GM18508 (cell line): ENCODE results near the gene ZFHX3.

ENCODE experiments used
- ATAC-seq: cut with Tn5 transposase; IDR thresholded peaks from one replicate; pipeline ENCODE4 v1.9.1; 2021; ENCODE audit warnings: moderate number of reproducible peaks; ENCODE audit not compliant: insufficient read depth, unreplicated experiment

The ZFHX3 gene

GRCh38 chr16:73068541-73069401 lies 20.8 kb upstream of the ZFHX3 start:
- ATAC-seq: no peak

- no peak for ATAC-seq
Measured at GRCh38 chr16:73067671-73068540, 20.0 kb upstream of the ZFHX3 start.

DNA sequence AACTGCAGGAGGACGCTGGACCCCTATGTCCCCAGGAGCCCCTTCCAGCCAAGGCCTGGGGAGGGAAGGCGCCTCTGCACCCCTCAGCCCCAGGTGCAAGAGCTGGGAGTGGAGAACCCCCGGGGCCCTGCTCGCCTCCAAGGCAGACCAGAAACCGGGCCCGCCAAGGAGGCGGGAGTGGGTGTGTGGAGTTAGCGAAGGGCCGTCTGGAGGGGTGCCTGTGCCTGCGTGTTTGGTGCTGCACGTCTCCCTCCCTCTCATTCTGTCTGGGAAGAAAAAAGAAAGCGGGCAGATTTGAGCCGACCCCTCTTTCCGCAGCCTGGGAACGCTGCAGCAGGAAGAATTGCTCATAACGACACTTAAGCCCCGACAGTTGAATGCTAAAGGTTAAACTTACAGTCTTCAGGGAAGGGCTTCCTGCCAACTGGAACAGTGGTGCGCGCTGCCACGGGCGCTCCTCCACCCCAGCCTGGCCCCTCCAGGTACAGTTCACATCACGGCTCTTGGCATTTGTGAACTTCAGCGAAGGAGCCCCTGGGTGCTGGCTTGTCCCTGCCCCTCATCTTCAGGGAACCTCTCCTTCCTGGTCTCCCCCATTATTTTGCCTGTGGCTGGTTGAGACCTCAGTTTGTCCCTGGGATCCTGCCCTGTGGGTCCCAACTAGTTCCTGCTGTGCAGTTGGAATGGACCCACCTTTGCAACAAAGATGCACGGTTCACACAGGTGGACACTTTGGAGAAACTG lies 19.2 kb upstream of the ZFHX3 start:
- no peak for ATAC-seq

DNA sequence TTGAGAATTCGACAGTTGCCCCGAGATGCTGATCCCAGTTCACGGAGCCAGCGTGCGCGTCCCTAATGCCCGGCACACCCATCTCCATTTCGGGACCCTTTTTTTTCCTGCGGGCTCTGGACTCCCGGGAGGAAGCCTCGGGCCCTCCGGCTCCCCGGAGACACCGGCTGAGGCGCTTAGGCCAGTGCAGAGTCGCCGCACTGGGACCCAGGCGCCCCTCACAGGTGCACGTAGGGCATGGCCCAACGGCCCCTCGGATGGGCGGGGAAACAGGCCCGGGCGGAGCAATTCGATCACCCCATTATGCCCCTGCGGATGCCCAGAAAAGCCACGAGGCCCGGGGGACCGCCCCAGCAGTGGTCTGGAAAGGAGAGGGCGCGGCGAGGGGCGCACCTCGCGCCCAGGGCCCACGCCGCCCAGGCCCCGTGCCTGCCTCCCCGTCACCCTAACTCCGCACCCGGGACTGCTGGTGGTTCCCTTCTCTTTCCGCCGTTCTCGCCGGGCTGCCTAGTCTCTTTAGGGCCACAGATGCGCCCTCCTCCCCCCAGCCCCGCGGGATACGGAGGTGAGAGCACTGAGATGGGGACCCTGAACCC lies 18.5 kb upstream of the ZFHX3 start:
- ATAC-seq: no peak

- no peak for ATAC-seq
Measured at GRCh38 chr16:73065632-73066330, 17.9 kb upstream of the ZFHX3 start.

DNA sequence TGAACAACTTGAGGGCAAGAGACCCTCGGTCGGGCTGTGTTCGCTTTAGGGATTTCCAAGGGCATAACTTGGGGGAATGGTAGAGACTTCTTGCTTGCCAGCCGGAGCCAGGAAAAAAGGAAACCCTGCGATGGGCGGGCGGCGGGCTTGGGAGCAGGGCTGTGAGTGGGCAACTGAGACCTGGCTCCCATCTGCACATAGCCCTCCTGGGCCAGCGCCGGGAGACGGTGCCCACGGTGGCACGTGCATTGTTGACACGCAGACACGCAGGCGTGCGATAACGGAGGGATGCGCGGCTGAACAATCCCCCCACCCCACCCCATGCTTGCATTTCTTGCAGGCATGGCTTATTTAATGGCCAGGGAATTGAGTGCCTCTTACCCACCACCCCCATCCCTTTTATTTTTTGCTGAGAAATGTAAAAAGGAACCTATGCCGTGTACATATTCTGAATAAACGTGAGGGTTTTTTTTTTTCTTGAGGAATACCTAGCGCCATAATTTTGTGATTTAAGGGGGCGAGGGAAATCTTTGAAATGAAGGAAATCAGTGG lies 17.1 kb upstream of the ZFHX3 start:
- no peak for ATAC-seq

- no peak for ATAC-seq
Measured at GRCh38 chr16:73064212-73064993, 16.5 kb upstream of the ZFHX3 start.

- ATAC-seq: no peak
Measured at GRCh38 chr16:73063854-73064211, 15.9 kb upstream of the ZFHX3 start.

DNA sequence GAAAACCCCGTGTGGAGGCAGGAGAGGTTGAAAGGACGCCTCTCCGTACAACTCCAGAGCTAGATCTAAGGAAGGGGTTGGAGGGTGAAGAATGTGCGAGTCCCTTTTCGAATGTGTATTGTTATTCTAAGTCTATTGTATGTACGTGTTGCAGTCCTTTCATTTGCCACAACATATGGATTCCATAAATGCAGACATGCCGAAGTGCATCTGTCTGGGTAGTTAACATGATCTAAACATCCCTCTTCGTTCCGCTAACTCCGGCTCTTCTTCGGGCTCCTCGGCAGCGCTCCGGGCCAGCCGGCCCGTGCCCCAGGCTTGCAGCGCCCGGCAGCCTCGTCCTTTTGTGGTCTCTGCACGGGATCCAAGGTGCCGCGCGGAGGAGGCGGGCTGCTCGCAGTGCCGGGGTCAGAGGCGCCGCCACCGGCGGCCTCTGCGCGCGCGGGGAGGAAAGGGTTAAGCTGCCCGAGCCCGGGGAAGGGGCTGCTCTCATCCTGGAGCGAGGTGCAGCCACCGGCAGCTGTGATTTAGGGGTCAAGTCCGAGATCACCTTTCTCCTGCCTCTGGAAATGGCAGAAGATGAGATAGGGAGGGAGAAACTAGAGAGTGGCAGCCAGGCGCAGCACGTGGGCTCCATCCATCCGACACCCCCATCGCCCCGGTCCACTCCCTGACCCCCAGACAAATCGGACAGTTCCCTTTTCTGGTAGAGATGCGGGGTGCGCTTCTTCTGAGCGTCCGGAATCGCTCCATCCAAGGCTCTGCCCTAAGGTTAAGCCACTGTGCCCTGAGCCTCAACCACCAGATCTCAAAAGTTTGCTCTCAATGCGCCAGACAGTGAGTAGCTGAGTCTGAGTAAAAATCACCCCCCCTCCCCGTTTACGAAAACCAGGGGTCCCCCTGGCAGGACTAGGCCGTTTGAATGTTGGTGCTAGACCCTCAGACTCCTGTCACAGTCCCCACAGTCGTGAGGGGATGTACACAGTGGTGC lies 15.1 kb upstream of the ZFHX3 start:
- ATAC-seq: no peak

DNA sequence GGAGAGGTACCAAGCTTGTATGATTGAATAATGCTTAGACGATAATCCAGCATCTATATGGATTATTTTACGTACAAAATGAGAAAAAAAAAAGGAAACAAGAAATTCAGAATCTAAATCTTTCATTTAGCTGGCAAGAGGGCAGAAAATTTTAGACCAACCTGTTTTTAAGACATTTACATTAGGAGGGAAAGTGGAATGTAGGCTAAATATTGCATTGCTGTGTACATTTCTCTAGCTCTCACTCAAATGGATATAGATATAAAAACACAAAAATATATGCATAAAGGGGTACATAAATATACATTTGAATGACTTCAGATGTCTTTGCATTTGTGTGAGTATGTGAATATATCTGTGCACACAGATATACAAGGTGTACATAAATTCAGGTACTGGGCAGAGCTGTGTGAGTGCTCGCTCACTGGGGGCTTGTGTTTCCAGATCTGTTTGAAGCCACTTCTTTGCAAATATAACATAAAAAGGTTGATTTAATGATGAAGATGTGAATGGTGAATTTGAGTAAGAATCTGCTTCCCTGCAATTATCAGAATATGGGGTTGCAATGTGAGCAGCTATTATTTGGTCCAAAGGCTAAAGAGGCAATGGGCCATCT lies 14.2 kb upstream of the ZFHX3 start:
- ATAC-seq: no peak

DNA sequence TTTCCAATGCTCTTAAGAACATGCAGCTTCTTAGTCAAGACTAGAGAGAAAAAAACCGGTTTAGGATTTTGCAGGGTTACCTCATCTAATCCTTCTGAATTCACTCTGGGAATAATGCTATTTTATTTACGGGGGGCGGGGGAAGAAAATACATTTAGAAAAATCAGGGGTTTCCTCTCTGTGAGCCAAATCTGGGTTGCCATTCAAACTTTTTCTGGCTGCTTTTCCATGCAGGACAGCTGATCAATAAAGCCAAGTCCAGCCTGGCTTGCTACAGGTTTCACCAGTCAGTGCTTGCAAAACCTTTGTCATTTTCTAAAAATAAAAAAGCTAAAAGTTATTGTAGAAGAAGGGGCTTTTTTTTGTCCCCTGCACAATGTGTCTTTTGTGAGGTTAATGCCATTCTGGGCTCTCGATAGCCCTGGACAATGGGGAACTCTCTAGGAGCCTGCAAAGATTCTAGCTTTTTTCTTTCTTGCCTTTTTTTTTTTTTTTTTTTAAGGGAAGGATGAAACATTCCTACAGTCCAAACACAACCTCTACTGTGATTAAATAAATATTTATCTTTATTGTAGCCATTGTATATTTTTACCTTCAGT lies 13.1 kb upstream of the ZFHX3 start:
- no peak for ATAC-seq

- ATAC-seq: no peak
Measured at GRCh38 chr16:73059779-73060615, 12.1 kb upstream of the ZFHX3 start.

DNA sequence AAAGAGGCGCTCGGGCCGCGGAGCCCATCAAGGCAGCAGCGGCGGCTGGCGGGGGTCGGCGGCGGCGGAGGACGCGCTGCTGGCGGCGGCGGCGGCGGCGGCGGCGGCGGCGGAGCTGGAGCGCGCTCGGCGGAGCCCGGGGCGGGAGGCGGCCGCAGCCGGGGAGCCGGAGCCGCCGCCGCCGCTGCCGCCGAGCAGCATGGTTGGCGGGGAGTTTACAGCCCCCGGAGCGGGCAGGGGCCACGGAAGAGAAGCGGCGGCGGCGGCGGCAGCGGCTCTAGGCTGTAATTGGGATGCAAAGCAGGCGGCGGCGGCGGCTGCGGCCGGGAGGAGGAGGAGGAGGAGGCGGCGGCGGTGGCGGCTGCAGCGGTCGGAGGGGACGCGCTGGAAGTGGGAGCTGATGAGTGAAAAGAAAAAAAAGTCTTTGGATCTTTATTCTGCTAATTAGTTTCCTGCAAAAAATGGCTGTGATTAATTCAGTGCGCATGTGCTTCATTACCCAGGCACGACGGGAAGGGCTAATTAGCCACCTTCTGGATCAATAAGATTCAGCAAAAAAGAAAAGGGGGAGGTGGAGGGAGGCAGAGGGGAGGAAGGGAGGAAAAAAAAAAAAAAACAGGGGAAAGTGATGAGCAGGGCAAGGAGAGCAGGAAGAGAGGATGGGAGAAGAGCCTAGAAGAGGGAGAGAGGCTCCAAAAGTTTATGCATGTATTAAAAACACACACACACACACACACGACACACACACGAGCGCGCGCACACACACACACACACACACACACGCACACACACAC lies 10.9 kb upstream of the ZFHX3 start:
- ATAC-seq: peak; percentile 23

DNA sequence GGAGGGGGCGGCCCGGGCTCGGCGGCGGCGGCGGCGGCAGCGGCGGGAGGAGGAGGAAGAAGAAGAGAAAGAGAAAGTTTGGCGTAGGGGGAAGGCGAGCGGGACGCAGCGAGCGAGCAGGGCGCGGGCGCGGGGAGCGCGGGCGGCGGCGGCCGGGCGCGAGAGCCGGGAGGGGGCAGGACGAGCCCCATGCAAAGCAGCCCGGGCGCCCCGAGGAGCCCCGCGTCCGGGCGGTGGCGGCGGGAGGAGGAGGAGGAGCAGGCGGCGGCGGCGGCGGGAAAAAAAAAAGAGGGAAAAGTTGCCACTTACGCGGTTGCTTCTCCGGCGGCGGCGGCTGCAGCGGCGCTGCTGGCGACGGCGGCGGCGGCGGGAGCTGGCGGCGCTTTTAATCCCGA lies 10.3 kb upstream of the ZFHX3 start:
- peak; percentile 41 for ATAC-seq
